Measurements from ENCODE around the gene LRRC38.

DNA sequence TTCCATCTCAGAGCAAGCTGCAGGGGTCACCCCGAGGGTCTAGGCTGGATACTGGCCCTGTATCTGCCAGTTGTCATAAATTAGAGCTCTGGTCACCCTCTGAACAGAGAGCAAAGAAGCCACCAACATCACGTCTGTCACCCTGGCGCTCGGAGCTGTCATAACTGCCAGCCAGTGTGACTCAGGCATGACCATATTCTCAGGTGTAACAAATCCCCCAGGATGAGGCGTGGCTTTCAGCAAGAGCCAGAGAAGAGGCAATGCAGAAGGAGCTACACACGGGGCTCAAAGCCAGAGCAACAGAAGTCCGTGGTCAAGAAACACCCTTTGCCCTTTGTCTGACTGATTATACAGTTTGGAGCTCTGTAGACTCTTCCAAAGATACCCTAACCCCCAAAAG, 63.6 kb downstream of the LRRC38 start:
- TF ChIP-seq, protein P1, sequence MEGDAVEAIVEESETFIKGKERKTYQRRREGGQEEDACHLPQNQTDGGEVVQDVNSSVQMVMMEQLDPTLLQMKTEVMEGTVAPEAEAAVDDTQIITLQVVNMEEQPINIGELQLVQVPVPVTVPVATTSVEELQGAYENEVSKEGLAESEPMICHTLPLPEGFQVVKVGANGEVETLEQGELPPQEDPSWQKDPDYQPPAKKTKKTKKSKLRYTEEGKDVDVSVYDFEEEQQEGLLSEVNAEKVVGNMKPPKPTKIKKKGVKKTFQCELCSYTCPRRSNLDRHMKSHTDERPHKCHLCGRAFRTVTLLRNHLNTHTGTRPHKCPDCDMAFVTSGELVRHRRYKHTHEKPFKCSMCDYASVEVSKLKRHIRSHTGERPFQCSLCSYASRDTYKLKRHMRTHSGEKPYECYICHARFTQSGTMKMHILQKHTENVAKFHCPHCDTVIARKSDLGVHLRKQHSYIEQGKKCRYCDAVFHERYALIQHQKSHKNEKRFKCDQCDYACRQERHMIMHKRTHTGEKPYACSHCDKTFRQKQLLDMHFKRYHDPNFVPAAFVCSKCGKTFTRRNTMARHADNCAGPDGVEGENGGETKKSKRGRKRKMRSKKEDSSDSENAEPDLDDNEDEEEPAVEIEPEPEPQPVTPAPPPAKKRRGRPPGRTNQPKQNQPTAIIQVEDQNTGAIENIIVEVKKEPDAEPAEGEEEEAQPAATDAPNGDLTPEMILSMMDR (conservative IDR thresholded peaks at IDR 0.05): no peak
- TF ChIP-seq EZH2 (IDR thresholded peaks at IDR 0.05; ENCODE audit: low read depth): no peak

Data from PC-9 (cell line).